Mesenchymal stem cell (in vitro differentiated cells and primary cell): ENCODE data around the gene PIK3R1.

Experiments used
- DNase-seq: peaks from one replicate; pipeline ENCODE4 v3.0.0-alpha.2; 2013
- H2AFZ ChIP-seq: one replicate; pipeline ENCODE4 v1.6.1; 2013; ENCODE audit warnings: low read depth, mild to moderate bottlenecking, control low read depth, inconsistent platforms, low read length, moderate library complexity
- H2AK5ac ChIP-seq: 2 replicates; pipeline ENCODE4 v1.6.1; 2013; ENCODE audit warnings: low read length, moderate library complexity, mild to moderate bottlenecking, inconsistent platforms; ENCODE audit not compliant: severe bottlenecking
- H2BK120ac ChIP-seq: one replicate; pipeline ENCODE4 v1.6.1; 2013; ENCODE audit warnings: low read depth, mild to moderate bottlenecking, inconsistent platforms, low read length, moderate library complexity
- H2BK12ac ChIP-seq, 2 experiments: one replicate each; pipeline ENCODE4 v1.6.1; 2013; ENCODE audit warnings: inconsistent platforms in 2 of 2, low read length in 2 of 2, mild to moderate bottlenecking in 2 of 2, moderate library complexity in 2 of 2, control low read depth in 1 of 2
- H2BK15ac ChIP-seq: one replicate; pipeline ENCODE4 v1.6.1; 2013; ENCODE audit warnings: mild to moderate bottlenecking, low read depth, inconsistent platforms; ENCODE audit not compliant: poor library complexity, severe bottlenecking
- H2BK5ac ChIP-seq: 2 replicates; pipeline ENCODE4 v1.6.1; 2013; ENCODE audit warnings: low read depth, mild to moderate bottlenecking, low read length, control low read depth, inconsistent platforms; ENCODE audit not compliant: poor library complexity, severe bottlenecking
- H3K14ac ChIP-seq, 2 experiments: one replicate each; pipeline ENCODE4 v1.6.1; 2013; ENCODE audit warnings: inconsistent platforms in 2 of 2, low read length in 2 of 2, control low read depth in 1 of 2, mild to moderate bottlenecking in 1 of 2, moderate library complexity in 1 of 2
- H3K18ac ChIP-seq, 2 experiments: one replicate each; pipeline ENCODE4 v1.6.1; 2013; ENCODE audit warnings: inconsistent platforms in 2 of 2, low read length in 2 of 2, control low read depth in 1 of 2, low read depth in 1 of 2, mild to moderate bottlenecking in 1 of 2
- H3K23ac ChIP-seq, 2 experiments: one replicate each; pipeline ENCODE4 v1.6.1; 2013; ENCODE audit warnings: inconsistent platforms in 2 of 2, low read length in 2 of 2, mild to moderate bottlenecking in 2 of 2, moderate library complexity in 2 of 2, control low read depth in 1 of 2
- H3K27ac ChIP-seq: 2 replicates; pipeline ENCODE4 v1.5.1; 2013; ENCODE audit warnings: mild to moderate bottlenecking, moderate library complexity, low read length, control low read depth, inconsistent platforms; ENCODE audit not compliant: poor library complexity, severe bottlenecking
- H3K27me3 ChIP-seq, 2 experiments: 2 replicates each; pipeline versions ENCODE4 v1.6.1 to v1.7.0; 2013; ENCODE audit warnings: low read length in 2 of 2, mild to moderate bottlenecking in 2 of 2, moderate library complexity in 2 of 2, control low read depth in 1 of 2, inconsistent platforms in 1 of 2; ENCODE audit not compliant: control insufficient read depth in 1 of 2, insufficient read depth in 1 of 2
- H3K36me3 ChIP-seq, 2 experiments: 2 replicates each; pipeline versions ENCODE4 v1.6.1 to v1.7.0; 2013; ENCODE audit warnings: low read length in 2 of 2, control low read depth in 1 of 2, inconsistent platforms in 1 of 2, low read depth in 1 of 2, mild to moderate bottlenecking in 1 of 2; ENCODE audit not compliant: insufficient read depth in 2 of 2, control insufficient read depth in 1 of 2
- H3K4ac ChIP-seq, 2 experiments: one replicate each; pipeline ENCODE4 v1.6.1; 2013; ENCODE audit warnings: inconsistent platforms in 2 of 2, low read length in 2 of 2, mild to moderate bottlenecking in 2 of 2, moderate library complexity in 2 of 2, control low read depth in 1 of 2, low read depth in 1 of 2
- H3K4me1 ChIP-seq: 2 replicates; pipeline ENCODE4 v1.6.1; 2013; ENCODE audit warnings: low read depth, low read length, control low read depth; ENCODE audit not compliant: control insufficient read depth, insufficient read depth
- H3K4me2 ChIP-seq: 2 replicates; pipeline ENCODE4 v1.6.1; 2013; ENCODE audit warnings: low read length, mild to moderate bottlenecking, inconsistent platforms; ENCODE audit not compliant: poor library complexity, severe bottlenecking
- H3K4me3 ChIP-seq, 2 experiments: 2 replicates each; pipeline versions ENCODE4 v1.5.1 to v1.7.0; 2013; ENCODE audit warnings: low read length in 2 of 2, mild to moderate bottlenecking in 2 of 2, control low read depth in 1 of 2, low read depth in 1 of 2; ENCODE audit not compliant: insufficient read depth in 1 of 2
- H3K79me1 ChIP-seq: replicated peaks from 2 replicates; pipeline ENCODE4 v1.6.1; 2013; ENCODE audit warnings: mild to moderate bottlenecking, control low read depth, low read length, inconsistent platforms; ENCODE audit not compliant: poor library complexity, severe bottlenecking
- H3K9ac ChIP-seq: 2 replicates; pipeline ENCODE4 v1.7.0; 2013; ENCODE audit warnings: mild to moderate bottlenecking, low read length, moderate library complexity
- H3K9me3 ChIP-seq: 2 replicates; pipeline ENCODE4 v1.7.0; 2013; ENCODE audit warnings: mild to moderate bottlenecking, low read length; ENCODE audit not compliant: control insufficient read depth
- H4K8ac ChIP-seq: one replicate; pipeline ENCODE4 v1.6.1; 2013; ENCODE audit warnings: inconsistent platforms, mild to moderate bottlenecking, low read length, moderate library complexity
- H4K91ac ChIP-seq: one replicate; pipeline ENCODE4 v1.6.1; 2013; ENCODE audit warnings: mild to moderate bottlenecking, low read length, inconsistent platforms
- WGBS: methylation state at CpG from one replicate; pipeline ENCODE4 v1.1.7; 2013; ENCODE audit warnings: mixed read lengths; 5-methylcytosine and 5-hydroxymethylcytosine counted together

PIK3R1 gene

GRCh38 chr5:68260467-68260866 is 44.9 kb downstream of the PIK3R1 start:
- no peaks in the 10 kb centered on the region for H3K27me3 ChIP-seq
- H2BK5ac ChIP-seq = no peak overlapping the region
- H3K23ac ChIP-seq = no peak overlapping the region
- no peak overlapping the region for H4K8ac ChIP-seq
- peaks cover 0 to 6% of the 10 kb centered on the region in 2 experiments for H3K36me3 ChIP-seq
- H2BK12ac ChIP-seq = no peak overlapping the region
- H3K9ac ChIP-seq = no peak overlapping the region
- WGBS = 100% methylated on average over 1 of the region's 3 CpGs
- no peak overlapping the region for H2AFZ ChIP-seq
- H2AK5ac ChIP-seq = no peak overlapping the region
- H3K14ac ChIP-seq = no peak overlapping the region
- H4K91ac ChIP-seq = no peak overlapping the region
- H3K9me3 ChIP-seq = no peaks in the 10 kb centered on the region
- H3K4me3 ChIP-seq = no peak overlapping the region
- H3K4ac ChIP-seq = no peak overlapping the region
- peaks cover 19% of the 10 kb centered on the region for H3K79me1 ChIP-seq
- H3K27ac ChIP-seq = no peak overlapping the region
- no peak overlapping the region for H3K4me2 ChIP-seq
- peak; percentile 28 for DNase-seq
- H2BK15ac ChIP-seq = no peak overlapping the region
- H2BK120ac ChIP-seq = no peak overlapping the region
- H3K18ac ChIP-seq = no peak overlapping the region
- peaks cover 2% of the 10 kb centered on the region for H3K4me1 ChIP-seq

- H3K9me3 ChIP-seq = no peaks in the 10 kb centered on the region
- no peak overlapping the region for H3K27ac ChIP-seq
- no peak overlapping the region for H3K4ac ChIP-seq
- no peak for DNase-seq
- H4K91ac ChIP-seq = no peak overlapping the region
- no peak overlapping the region for H2BK15ac ChIP-seq
- no peak overlapping the region for H3K14ac ChIP-seq
- H3K18ac ChIP-seq = no peak overlapping the region
- H2AK5ac ChIP-seq = no peak overlapping the region
- no peak overlapping the region for H2BK12ac ChIP-seq
- no peak overlapping the region for H3K23ac ChIP-seq
- peaks cover 19% of the 10 kb centered on the region for H3K79me1 ChIP-seq
- H3K4me3 ChIP-seq = no peak overlapping the region
- no peak overlapping the region for H2BK120ac ChIP-seq
- H3K9ac ChIP-seq = no peak overlapping the region
- no peaks in the 10 kb centered on the region for H3K27me3 ChIP-seq
- H3K36me3 ChIP-seq = peaks cover 0 to 6% of the 10 kb centered on the region in 2 experiments
- H3K4me1 ChIP-seq = peaks cover 2% of the 10 kb centered on the region
- no peak overlapping the region for H2BK5ac ChIP-seq
- H4K8ac ChIP-seq = no peak overlapping the region
- no peak overlapping the region for H2AFZ ChIP-seq
- no peak overlapping the region for H3K4me2 ChIP-seq
Observed at GRCh38 chr5:68261169-68261568, 45.6 kb downstream of the PIK3R1 start.

- Histone ChIP-seq H2BK5ac (no peak overlapping the region), H3K14ac (no peak overlapping the region), H3K79me1 (peaks cover 19% of the 10 kb centered on the region), H3K9me3 (no peaks in the 10 kb centered on the region), H2BK12ac (no peak overlapping the region), H3K4me2 (no peak overlapping the region), H4K91ac (no peak overlapping the region), H2BK120ac (no peak overlapping the region), H3K9ac (peak overlapping the region; percentile 28), H4K8ac (no peak overlapping the region), H3K27me3 (no peaks in the 10 kb centered on the region), H3K23ac (no peak overlapping the region), H3K4ac (no peak overlapping the region), H3K4me1 (peaks cover 2% of the 10 kb centered on the region), H3K27ac (no peak overlapping the region), H3K18ac (no peak overlapping the region), H2AFZ (no peak overlapping the region), H3K36me3 (peaks cover 0 to 6% of the 10 kb centered on the region in 2 experiments), H3K4me3 (no peak overlapping the region), H2BK15ac (no peak overlapping the region), H2AK5ac (no peak overlapping the region)
- WGBS = 85% methylated on average over 2 of the region's 4 CpGs
- DNase-seq = peak; percentile 50
Observed at GRCh38 chr5:68261569-68262065, 46.1 kb downstream of the PIK3R1 start.

GRCh38 chr5:68264024-68264956 is 48.7 kb downstream of the PIK3R1 start:
- Histone ChIP-seq H3K14ac (peak overlapping the region in 1 of 2 experiments; percentile 82), H3K23ac (no peak overlapping the region), H3K9me3 (no peaks in the 10 kb centered on the region), H2BK12ac (peak overlapping the region in 1 of 2 experiments; percentile 28), H4K8ac (peak overlapping the region; percentile 1), H2BK120ac (no peak overlapping the region), H4K91ac (no peak overlapping the region), H3K9ac (no peak overlapping the region), H3K4me3 (no peak overlapping the region), H3K27ac (peak overlapping the region; percentile 45), H3K4ac (peak overlapping the region in 1 of 2 experiments; percentile 37), H2AFZ (no peak overlapping the region), H2BK15ac (no peak overlapping the region), H2AK5ac (peak overlapping the region; percentile 93), H3K18ac (peak overlapping the region; percentile 9 to 78), H3K36me3 (peaks cover 0 to 2% of the 10 kb centered on the region in 2 experiments), H3K4me2 (no peak overlapping the region), H3K79me1 (peaks cover 17% of the 10 kb centered on the region), H2BK5ac (no peak overlapping the region), H3K27me3 (no peaks in the 10 kb centered on the region), H3K4me1 (peaks cover 2% of the 10 kb centered on the region)
- DNase-seq = no peak
- 85% methylated on average over 9 of the region's 10 CpGs for WGBS
